Activated CD4-positive, alpha-beta T cell treated with anti-CD3 and anti-CD28 coated beads, Interleukin-2, amount 50 U/mL, for 4 hours (primary cell): Measurements from ENCODE around the gene KANK2.
"Not testable (repeated sequence)": the region's sequence is repeated elsewhere in the genome, so short reads cannot be mapped to it uniquely, and the experiment has no call there.

Experiments
- DNase-seq, 2 experiments: peaks; one replicate each; pipeline ENCODE4 v3.0.0-alpha.2; 2020

The KANK2 gene

DNA sequence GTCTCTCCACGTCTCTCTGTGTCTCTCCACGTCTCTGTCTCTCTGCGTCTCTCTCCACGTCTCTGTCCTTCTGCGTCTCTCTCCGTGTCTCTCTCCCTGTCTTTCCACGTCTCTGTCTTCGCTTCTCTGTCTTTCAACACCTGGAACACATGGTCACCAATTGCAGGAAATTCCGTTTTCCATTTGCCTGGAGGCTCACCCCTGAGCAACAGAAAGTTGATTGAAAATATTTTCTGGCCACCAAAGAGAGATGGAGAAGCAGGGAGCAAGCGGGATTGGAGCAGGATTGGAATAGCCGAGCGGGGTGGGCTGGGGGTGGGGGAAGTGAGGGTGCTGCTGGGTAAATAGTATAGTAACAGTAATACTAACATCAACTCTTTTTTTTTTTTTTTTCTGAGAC lies 1.7 kb downstream of the KANK2 start:
- no peak for DNase-seq

DNA sequence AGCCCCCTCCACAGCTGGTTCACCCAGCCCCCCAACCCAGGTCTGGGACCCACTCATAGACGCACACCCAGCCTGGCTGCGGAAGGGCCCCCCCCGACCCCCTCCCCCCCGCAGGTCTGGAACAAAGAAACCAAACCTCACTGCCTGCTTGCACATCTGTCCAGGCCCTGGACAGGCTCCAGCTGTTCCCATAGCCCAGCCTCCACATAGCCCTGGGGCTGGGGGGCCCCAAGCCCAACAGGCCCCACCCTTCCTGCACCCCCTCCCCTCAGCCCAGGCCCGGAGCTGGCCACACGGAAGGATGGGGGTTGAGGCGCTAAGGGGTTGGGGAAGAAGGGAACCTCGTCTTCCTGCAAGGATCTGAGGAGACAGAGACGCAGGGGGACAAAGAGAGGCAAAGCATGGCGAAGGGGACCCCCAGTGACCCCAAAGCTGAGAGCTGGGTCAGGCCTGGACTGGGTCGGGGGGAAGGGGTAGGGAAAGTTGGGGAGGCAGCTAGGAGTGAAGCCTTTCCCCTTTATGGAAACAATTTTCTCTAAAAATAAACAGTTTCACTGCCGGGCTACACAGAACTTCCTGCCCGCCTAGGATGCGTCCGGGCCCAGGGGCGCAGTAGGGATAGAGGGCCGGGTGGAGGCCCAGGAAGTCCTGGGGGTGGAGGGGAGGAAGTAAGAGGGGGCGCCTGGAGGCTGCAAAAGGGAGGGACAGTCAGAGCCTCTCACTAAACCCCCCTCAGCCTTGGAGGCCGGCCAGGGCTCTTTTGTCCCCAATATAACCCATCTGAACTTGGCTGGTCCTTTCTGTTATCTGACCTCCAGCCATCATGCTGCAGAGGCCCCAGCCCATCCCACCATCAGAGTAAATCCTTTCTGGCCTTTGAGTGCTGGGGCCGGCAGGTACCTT lies 2.4 kb downstream of the KANK2 start:
- no peak for DNase-seq

DNA sequence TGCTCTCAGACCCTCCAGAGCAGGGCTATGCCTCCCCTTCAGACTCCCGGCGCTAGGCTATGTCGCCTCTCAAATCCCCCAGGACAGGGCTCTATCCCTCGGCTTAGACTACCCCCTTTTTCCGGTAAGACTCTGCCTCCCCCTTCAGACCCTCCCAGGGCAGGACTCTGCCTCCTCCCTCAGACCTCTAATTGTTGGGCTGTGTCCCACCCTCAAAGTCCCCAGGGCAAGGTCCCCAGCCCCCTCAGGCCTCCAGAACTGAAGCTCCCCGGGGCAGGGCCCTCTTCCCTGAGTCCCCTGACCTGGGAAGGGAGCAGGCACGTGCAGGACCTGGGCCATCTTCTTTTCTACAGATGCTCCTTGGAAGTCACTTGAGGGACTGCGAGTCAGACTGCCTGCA lies 3.2 kb downstream of the KANK2 start:
- no peak for DNase-seq

DNA sequence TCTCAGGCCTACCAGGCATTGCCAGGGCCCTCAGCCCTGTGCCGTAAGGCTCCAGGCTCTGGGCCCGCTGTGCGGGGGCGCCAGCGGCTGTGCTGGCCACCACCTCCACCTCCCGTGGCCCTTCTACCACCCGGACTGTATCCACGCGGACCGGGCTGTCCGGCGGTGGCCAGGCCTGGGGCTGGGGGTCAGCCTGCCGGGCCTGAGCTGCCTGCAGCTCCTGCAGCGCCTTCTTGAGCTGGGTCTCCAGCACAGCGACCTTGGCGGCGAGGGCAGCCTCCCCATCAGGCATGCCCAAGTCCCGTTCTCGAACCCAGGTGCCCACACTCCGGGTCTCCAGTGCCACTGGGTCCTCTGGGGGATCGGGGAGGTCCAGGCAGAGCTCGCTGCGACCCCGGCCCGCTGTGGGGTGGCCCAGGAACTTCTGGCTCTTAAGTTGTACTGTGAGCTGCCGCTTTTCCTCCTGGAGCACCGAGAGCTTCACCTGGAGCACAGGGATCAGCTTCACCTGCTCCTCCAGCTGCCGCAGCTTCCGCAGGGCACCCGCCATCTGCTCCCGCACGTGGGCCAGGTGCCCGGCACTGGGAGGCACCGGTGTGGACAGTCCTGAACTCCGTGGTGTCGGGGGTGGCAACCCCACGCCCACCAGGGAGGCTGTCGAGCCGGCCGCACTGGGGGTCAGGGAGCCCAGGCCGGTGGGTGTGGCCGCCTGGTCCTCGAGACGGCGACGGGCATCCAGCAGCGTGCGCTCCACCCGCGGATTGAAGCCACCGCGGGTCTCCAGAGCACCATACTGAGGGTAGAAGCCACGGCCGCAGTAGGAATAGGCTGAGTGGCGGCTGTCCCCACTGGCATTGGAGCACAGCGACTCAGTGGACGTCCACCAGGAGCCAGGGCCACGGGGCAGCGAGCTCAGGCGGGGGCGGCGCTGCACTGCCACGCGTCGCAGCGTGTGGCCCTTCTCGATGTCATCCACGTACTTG lies 4.1 kb downstream of the KANK2 start:
- DNase-seq, result no peak

DNA sequence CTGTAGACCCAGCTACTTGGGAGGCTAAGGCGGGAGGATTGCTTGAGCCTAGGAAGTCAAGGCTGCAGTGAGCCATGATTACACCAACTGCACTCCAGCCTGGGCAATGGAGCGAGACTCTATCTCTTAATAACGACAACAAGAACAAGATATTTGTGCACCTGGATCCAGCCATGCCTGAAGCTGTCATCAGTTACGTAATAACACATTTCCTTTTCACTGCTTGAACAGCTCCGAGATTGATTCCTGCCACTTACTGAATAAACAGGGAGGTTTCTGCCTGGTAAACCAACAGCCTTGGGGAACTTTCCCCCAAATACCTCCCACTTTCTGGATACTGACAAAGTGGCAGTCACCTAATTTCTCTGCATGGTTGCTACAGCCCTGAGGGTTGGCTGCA lies 5.4 kb downstream of the KANK2 start:
- no peak for DNase-seq

DNA sequence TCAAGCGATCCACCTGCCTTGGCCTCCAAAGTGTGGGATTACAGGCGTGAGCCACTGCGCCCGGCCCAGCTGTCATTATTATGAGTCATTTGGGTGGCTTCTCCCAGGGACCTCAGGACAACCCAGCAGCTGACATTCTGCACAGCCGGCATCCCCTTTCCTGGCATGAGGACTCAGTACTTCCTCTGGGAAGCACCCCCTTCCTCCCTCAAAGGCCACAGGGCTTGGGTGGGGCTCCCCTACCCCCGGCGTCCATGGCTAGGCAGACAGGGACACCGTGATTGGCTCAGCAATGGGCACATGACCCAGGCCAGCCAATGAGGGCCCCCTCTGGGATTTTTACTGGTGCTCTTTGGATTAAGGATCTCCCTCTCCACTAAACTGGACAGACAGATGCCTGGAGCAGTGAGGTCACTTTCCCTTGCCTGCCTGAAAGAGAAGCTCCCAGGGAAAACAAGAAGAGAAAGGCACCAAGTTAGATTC lies 6.0 kb downstream of the KANK2 start:
- DNase-seq, result no peak

DNA sequence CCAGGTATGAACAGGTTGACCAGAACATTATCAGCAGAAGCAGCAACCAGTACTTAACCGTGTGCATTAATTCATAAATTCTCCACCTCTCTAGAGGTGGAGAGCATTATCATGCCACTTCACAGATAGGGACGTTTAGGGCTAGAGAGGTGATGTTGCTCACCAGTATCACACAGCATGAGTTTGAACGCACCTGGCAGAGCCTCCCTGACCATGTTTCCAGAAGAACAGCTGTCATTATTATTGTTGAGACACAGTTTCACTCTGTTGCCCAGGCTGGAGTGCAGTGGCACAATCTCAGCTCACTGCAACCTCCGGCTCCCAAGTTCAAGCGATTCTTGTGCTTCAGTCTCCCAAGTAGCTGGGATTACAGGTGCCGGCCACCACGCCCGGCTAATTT lies 6.8 kb downstream of the KANK2 start:
- no peak for DNase-seq

DNA sequence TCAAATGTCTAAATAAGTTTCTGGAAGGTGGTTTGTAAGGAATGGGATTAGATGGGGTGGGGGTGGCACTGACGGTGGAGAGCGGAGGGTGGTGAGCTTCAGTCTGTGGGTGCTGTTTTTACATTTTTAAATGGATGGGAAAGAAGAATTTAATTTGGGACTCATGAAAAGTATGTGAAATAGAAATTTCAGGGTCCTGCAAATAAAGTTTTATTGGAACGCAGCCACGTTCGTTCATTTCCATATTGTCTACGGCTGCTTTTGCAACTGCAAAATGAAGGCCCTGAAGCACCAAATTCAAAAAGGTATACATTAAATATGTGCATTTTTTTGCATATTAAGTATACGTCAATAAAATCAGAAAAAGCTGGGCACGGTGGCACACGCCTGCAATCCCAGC lies 9.9 kb downstream of the KANK2 start:
- no peak for DNase-seq

DNA sequence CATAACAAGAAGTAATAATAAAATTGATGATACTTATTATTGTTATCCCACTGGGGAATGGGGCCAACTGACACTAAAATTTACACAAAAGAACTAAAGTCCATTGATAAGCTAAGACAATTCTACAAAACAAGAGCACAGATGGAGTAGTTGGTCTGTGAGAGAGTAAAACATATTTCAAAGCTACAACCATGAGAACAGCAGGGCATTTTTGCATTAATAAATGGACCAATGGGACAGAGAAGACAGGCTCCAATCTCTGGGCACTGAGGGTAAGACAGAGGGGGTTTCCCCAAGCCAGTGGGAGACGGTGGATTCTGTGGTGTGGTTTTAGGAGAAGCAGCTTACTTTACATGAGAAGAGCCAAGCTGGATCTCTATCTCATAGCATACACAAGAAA lies 14.4 kb downstream of the KANK2 start:
- DNase-seq, result no peak

DNA sequence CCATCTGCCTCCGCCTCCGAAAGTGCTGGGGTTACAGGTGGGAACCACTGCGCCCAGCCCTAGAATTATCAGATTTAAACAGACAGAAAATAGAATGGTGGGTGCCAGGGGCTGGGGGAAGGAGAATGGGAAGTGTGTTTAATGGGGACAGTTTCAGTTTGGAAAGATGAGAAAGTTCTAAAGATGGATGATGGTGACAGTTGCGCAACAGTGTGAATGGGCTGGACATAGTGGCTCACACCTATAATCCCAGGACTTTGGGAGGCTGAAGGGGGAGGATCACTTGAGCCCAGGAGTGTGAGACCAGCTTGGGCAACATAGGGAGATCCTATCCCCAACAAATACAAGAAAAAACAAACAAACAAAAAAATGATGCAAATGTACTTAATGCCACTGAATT lies 15.9 kb downstream of the KANK2 start:
- no peak for DNase-seq

DNA sequence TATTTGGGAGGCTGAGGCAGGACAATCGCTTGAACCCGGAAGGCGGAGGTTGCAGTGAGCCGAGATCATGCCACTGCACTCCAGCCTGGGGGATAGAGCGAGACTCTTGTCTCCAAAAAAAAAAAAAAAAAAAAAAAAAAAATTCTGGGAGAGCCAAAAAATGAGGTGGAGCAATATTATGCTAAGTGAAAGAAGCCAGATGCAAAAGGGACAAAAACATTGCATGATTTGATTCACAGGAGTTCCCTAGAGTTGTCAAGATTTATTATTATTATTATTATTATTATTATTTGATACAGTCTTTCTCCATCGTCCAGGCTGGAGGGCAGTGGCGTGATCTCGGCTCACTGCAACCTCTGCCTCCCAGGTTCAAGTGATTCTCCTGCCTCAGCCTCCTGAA lies 16.4 kb downstream of the KANK2 start:
- not testable (repeated sequence) for DNase-seq

DNA sequence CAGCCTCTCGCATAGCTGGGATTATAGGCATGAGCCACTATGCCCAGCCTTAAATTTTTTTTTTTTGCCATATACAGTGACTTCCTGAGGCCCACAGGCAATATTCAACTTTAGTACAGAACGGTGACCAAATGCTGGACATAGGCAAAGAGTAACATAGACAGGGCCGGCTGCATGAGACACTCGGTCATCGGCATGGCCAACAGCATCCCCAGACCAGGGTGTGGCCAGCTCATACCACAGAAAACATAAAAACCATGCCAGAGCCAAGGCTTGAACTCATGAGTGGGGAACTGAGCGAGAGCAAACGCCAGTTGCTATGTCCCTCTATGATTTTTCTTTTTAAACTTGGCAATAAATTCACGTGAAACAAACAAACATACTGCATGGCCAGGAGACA lies 17.0 kb downstream of the KANK2 start:
- no peak for DNase-seq

DNA sequence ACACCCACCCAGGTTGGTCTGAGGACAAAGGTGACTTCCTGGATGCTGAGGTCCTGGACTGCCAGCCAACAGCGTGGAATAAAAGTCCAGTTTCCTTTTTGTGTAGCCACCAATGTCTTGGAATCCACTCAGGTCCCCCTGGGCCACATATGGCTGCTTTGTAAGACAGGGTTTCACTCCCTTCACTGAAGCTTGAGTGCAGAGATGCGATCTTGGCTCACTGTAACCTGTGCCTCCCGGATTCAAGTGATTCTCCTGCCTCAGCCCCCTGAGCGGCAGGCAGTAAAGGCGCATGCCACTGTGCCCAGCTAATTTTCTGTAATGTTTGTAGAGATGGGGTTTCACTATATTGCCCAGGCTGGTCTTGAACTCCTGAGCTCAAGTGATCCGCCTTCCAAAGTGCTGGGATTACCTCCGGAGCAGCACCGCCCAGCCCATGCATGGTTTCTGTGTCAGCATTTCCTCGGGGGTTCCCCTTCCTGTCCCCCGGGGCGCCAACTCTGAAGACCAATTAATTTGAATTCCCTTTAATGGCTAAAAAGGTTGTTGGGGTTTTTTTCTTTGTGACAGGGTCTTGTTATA lies 17.5 kb downstream of the KANK2 start:
- DNase-seq, result no peak

DNA sequence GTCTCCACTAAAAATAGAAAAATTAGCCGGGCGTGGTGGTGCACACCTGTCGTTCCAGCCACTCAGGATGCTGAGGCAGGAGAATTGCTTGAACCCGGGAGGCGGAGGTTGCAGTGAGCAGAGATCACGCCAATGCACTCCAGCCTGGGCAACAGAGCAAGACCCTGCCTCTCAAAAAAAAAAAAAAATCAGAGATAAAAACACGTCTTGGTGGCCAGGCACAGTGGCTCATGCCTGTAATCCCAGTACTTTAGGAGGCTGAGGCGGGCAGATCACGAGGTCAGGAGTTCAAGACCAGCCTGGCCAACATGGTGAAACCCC lies 18.2 kb downstream of the KANK2 start:
- DNase-seq, result not testable (repeated sequence)

DNA sequence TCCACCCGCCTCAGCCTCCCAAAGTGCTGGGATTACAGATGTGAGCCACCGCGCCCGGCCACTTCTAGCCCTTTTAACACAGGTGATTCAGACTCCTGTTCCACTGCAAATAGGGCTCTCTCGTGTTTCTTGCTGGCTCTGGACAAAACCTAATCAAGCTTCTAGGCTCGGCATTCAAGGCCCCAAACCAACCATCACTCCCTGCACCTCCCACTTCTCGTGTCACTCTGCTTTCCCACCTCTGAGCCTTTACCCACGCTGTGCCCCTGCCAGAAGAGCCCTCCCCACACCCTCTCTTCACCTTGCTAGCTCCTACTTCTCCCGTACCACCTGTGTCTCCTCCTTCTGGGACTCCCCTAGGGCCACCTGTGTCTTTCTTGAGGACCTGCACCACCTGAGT lies 19.8 kb downstream of the KANK2 start:
- no peak for DNase-seq

DNA sequence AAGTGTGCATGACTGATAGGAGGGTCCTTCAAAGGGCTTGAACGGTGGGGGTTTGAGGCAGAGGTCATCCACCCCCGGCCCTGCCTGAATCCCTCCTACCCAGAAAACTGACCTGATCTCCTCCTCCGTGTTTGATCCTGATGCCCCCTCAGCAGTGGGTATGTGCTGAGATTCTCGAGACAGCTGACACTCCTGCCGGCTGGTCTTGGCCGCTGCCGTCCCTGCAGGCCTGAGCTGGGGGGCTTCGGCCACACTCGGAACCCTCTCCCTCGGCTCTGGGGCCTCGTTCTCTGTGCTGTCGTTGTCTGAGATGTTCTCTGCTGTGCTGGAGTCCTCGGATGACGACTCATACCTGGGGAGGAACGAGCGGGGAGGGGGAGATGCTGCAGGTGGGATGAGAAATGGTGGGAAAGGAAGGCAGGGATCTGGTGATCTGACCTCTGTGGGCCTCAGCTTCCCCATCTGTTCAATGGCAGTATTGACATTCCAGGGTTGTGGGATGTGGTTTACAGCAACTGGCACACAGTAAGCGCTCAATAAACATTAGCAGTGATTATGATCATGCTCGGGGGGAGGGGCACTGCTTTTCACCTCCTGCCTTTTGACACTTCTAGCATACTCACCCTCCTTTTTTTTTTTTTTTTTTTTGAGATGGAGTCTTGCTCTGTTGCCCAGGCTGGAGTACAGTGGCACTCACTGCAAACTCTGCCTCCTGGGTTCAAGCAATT lies 20.7 kb downstream of the KANK2 start:
- no peak for DNase-seq

DNA sequence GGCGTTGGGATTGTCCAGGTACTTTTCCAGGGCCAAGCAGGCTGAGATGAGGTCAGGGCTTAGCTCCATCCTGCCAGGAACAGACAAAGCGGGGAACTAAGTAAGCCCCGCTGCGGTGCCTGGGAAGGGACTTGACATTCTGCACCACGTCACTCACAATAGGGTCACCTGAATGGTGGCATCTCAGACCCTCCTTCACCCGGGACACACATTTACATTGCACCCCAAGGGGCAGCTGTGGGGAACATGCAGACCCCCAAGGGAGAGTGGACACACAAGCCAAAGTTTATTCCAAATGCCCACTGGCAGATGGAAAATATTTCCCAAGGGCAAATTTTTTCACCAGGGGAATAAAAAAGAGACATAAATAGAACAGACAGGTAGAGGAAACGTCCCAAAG lies 21.4 kb downstream of the KANK2 start:
- no peak for DNase-seq

DNA sequence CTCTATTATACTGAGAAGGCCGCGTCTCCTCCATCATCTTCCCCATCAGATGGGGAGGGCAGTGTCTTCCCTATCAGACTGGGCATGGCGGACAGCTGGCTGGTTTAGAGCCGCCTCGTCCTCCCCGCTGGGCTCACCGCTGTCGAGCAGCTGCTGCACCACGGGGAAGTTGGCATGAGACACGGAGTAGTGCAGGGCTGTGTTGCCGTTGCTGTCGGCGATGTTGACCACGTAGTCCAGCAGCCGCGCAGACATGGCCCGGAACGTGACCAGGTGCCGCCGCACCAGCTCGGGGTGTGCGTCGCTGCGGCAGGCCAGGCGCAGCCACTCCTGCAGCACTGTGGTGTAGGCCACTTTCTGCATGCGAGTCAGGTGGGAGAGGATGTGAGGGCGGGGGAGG lies 23.0 kb downstream of the KANK2 start:
- DNase-seq, result no peak

DNA sequence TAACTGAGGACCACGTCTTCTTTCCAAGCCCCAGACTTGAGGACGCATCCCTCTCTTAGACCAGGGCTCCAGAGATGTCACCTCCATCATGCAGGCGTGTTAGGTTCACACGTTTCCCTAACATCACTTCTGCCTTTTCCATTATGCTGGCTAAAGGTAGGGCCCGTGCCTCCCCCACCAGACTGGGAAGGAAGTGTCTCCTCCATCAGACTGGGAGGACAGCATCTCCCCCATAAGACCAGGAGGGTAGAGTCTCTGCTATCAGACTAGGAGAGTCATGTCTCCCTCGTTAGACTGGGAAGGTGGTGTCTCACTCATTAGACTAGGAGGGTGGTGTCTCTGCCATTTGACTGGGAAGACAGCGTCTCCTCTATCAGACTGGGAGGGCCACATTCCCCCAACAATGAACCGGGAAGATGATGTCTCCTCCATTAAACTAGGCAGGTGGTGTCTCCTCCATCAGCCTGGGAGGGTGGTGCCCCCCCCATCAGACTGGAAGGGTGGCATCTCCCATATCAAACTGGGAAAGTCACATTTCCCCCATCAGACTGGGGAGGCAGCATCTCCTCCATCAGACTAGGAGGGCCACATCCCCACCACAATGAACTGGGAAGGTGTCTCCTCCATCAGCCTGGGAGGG lies 23.7 kb downstream of the KANK2 start:
- no peak for DNase-seq

DNA sequence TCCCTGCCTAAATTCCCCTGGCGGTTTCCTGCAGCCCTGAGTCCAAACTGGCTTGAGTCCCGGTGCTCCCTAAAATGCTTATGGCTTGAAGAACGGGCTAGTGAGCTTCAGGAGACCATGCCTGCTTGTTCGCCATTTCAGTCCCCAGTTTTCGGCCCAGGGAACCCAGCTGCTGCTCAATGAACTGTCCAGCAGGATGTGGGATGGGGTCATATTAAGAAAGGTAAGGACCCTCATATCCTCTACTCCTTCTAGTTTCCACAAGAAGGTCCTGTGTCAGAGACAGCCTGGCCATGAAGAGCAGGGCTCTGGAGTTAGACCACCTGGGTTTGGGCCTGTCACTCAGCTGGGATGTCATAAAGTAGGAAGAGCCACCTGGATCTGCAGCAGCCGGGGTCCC lies 24.8 kb downstream of the KANK2 start:
- DNase-seq, result no peak

DNA sequence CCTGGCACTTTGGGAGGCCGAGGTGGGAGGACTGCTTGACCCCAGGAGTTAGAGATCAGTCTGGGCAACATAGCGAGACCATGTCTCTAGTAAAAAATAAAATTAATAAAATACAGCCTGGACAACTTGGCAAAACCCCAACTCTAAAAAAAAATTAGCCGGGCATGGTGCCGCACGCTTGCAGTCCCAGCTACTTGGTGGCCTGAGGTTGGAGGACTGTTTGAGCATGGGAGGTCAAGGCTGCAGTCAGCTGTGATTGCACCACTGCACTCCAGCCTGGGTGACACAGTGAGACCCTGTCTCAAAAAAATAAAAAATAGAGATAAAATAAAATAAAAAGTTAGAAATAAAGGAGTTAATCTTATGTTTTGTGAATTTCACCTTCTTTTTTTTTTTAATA lies 26.2 kb downstream of the KANK2 start:
- DNase-seq, result no peak
